Gastroesophageal sphincter (tissue), 4 donors: ENCODE measurements around the gene CFAP298. TPM values are rescaled to one million over a fixed set of nuclear protein-coding genes. Genes with fewer than 3 reads are reported as not detected.
A peak's percentile ranks its signal among the peaks of the same experiment; 100 is the strongest.

Source experiments
- ATAC-seq: fragments of 150-250 bp; one replicate; pipeline ENCODE4 v1.9.1; 2016; ENCODE audit warnings: mild to moderate bottlenecking, moderate library complexity
- H3K27ac ChIP-seq, 4 donors: fragments of 200-600 bp; sonication (generic) in 3 of 4; 1 replicate in 3 of 4; 2 replicates in 1 of 4; pipeline ENCODE4 v1.5.1; 2016 to 2019
- H3K27me3 ChIP-seq: fragments of 200-600 bp; sonication (generic); one replicate; pipeline ENCODE4 v1.5.1; 2019
- H3K36me3 ChIP-seq, 2 donors: fragments of 200-600 bp; sonication (generic); one replicate each; pipeline ENCODE4 v1.5.1; 2019; ENCODE audit warnings: control low read depth in 1 of 2
- H3K4me1 ChIP-seq, 3 donors: fragments of 200-600 bp; sonication (generic); 1 replicate in 2 of 3; 2 replicates in 1 of 3; pipeline ENCODE4 v1.5.1; 2016 to 2019; ENCODE audit warnings: control low read depth in 2 of 3
- H3K4me3 ChIP-seq, 2 donors: fragments of 200-600 bp; sonication (generic); one replicate each; pipeline ENCODE4 v1.5.1; 2019; ENCODE audit warnings: mild to moderate bottlenecking in 1 of 2, moderate library complexity in 1 of 2
- H3K9me3 ChIP-seq, 3 donors: fragments of 200-600 bp; sonication (generic); one replicate each; pipeline ENCODE4 v1.5.1; 2017 to 2019; ENCODE audit warnings: control low read depth in 2 of 3
- CTCF ChIP-seq, 4 experiments: fragments of 200-600 bp in 2 of 4; fragments of 450-650 bp in 2 of 4; sonication (generic) in 1 of 4; IDR thresholded peaks; one replicate each; pipeline ENCODE4 v1.5.1; 2017 to 2019; ENCODE audit warnings: antibody characterized with exemption in 4 of 4, mild to moderate bottlenecking in 2 of 4, moderate library complexity in 2 of 4
- EP300 ChIP-seq: sonication (generic); formaldehyde crosslinking; IDR thresholded peaks from one replicate; pipeline ENCODE4 v1.6.1; 2017; ENCODE audit warnings: antibody characterized with exemption, mild to moderate bottlenecking
- POLR2A ChIP-seq, 2 donors: fragments of 450-650 bp; IDR thresholded peaks; one replicate each; pipeline ENCODE4 v1.6.1; 2017; ENCODE audit warnings: antibody characterized with exemption in 2 of 2, mild to moderate bottlenecking in 2 of 2, moderate library complexity in 1 of 2
- POLR2AphosphoS5 ChIP-seq: sonication (generic); formaldehyde crosslinking; IDR thresholded peaks from one replicate; pipeline ENCODE4 v1.6.1; 2017; ENCODE audit warnings: antibody characterized with exemption
- WGBS, 2 donors: methylation state at CpG; one replicate each; pipeline ENCODE4 v1.1.5; 2018; ENCODE audit warnings: low coverage in 1 of 2; 5-methylcytosine and 5-hydroxymethylcytosine counted together
- total RNA-seq, 4 donors: library from RNA; depleted of rRNA; stranded (reverse); fragments of >200 nt; gene quantifications; one replicate each; pipeline ENCODE4 v1.1.0, GENCODE V29; 2016

Gene CFAP298
- total RNA-seq, 4 donors from 2014 or later, result 28.2 to 55.7 (median 32.0) TPM

- no peak overlapping the region for H3K4me3 ChIP-seq
- no peak for ATAC-seq
- no peak overlapping the region for H3K27ac ChIP-seq
- no peaks in the 10 kb centered on the region for H3K9me3 ChIP-seq
- TF ChIP-seq POLR2A (IDR thresholded peaks at IDR 0.05), result no peak
- no peak for TF ChIP-seq CTCF (IDR thresholded peaks at IDR 0.05)
- peaks cover 0 to 15% (median 0%) of the 10 kb centered on the region in 3 donors for H3K4me1 ChIP-seq
- WGBS, 2 donors, result 82 to 84% methylated on average over 12 to 17 of the region's 25 CpGs
- peaks cover 8% of the 10 kb centered on the region for H3K27me3 ChIP-seq
- peaks cover 0 to 2% of the 10 kb centered on the region in 2 donors for H3K36me3 ChIP-seq
These were observed 39.4 kb downstream of the CFAP298 start for GRCh38 chr21:32572574-32573420.

GRCh38 chr21:32570456-32570855 lies 41.7 kb downstream of the CFAP298 start:
- 83 to 100% methylated on average over 1 to 3 of the region's 3 CpGs for WGBS, 2 donors
- Histone ChIP-seq H3K27me3 (peaks cover 8% of the 10 kb centered on the region), H3K4me3 (no peak overlapping the region), H3K36me3 (no peaks in the 10 kb centered on the region), H3K4me1 (peaks cover 0 to 15% (median 0%) of the 10 kb centered on the region in 3 donors), H3K9me3 (no peaks in the 10 kb centered on the region), H3K27ac (no peak overlapping the region)
- no peak for ATAC-seq
- TF ChIP-seq POLR2AphosphoS5 (no peak), EP300 (no peak), CTCF (IDR thresholded peaks at IDR 0.05) (no peak), POLR2A (IDR thresholded peaks at IDR 0.05) (no peak)

DNA sequence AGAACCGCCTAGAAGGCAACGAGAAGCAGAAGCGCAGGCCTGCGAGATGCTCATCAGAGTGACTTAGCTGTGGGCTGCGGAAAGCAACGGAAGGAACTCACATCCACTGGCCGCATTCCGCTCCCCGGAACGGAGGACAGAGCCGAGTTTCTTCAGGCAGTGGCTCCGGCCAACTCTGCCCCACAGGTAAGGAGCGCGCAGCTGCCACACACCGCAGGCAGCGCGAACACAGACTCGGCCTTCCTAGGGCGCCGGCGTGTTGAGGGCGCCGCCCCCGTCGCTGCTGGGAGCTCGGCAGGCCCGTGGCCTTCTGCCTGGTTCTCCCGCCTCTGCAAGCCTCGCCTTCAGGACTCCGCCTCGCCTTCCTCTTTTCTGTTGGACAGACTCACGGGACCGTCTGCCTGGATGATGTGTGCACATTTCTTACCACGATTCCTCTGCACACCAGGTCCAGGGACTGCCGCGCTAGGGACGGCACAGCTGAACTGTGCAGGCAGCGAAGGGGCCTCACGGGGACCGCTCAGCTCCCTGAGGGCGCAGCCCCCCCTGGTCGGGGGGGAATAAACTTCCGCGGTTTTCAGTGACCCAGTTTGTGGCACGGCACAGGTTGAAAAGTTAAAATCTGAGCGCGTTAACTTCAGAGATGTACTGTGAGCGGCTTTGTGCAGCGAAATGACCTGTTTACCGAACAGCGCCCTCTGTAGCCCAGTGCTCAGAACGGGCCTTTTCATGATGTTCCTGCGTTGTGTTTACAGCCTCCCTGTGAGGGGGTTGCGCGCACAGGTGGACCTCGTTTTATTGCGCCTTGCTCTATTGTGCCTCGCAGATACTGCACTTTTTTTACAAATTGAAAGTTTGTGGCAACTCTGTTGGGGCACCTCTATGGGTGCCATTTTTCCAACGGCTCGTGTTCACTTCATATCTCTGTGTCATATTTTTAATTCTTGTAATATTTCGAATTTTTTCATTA lies 42.6 kb downstream of the CFAP298 start:
- Histone ChIP-seq H3K36me3 (no peaks in the 10 kb centered on the region), H3K4me3 (peak overlapping the region; percentile 47 to 60), H3K4me1 (peaks cover 0 to 15% (median 0%) of the 10 kb centered on the region in 3 donors), H3K9me3 (peaks cover 0 to 2% (median 0%) of the 10 kb centered on the region in 3 donors), H3K27ac (peak overlapping the region; percentile 51 to 87 (median 86)), H3K27me3 (peaks cover 8% of the 10 kb centered on the region)
- WGBS, 2 donors, result 8 to 9% methylated on average over 9 to 20 of the region's 61 CpGs
- ATAC-seq, result peak; percentile 92
- TF ChIP-seq POLR2A (IDR thresholded peaks at IDR 0.05) (no peak), EP300 (no peak), POLR2AphosphoS5 (peak; percentile 19), CTCF (IDR thresholded peaks at IDR 0.05) (peak; percentile 72 to 85 (median 82))

GRCh38 chr21:32567626-32568025 lies 44.6 kb downstream of the CFAP298 start:
- TF ChIP-seq EP300 (no peak), CTCF (IDR thresholded peaks at IDR 0.05) (no peak), POLR2A (IDR thresholded peaks at IDR 0.05) (no peak), POLR2AphosphoS5 (no peak)
- no peak for ATAC-seq
- H3K4me3 ChIP-seq, result no peak overlapping the region
- H3K9me3 ChIP-seq, result peaks cover 0 to 7% (median 0%) of the 10 kb centered on the region in 3 donors
- no peaks in the 10 kb centered on the region for H3K27me3 ChIP-seq
- H3K36me3 ChIP-seq, result no peaks in the 10 kb centered on the region
- 95 to 96% methylated on average over 4 to 8 of the region's 8 CpGs for WGBS, 2 donors
- H3K4me1 ChIP-seq, result peaks cover 0 to 21% (median 0%) of the 10 kb centered on the region in 3 donors
- no peak overlapping the region for H3K27ac ChIP-seq
